Stimulated activated CD8-positive, alpha-beta memory T cell treated with anti-CD3 and anti-CD28 coated beads, Interleukin-2, amount 100 ng/mL, for 1 hour (primary cell): ENCODE data around the gene ENC1.

Source experiments
- DNase-seq, 2 donors: peaks; one replicate each; pipeline ENCODE4 v3.0.0-alpha.2; 2020; ENCODE audit warnings: low read depth in 2 of 2

ENC1 gene

DNA sequence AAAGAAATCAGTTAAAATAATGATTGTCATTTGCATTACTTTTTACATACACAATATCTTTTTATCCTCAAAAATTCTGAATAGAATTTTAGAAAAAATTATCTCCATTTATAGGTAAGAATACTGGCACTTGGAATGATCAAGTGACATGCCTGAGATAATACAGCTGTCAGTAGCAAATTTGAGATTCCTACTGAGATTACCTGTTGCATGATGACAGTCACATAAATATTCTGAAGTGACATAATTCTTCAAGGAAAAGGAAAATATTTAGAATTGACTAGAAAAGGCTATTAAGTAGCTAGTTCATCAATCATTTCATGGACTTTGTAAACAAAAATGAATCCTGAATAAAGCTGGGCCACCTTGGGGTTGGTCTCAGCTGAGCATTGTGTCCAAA, 15.2 kb upstream of the ENC1 start:
- no peak for DNase-seq

DNA sequence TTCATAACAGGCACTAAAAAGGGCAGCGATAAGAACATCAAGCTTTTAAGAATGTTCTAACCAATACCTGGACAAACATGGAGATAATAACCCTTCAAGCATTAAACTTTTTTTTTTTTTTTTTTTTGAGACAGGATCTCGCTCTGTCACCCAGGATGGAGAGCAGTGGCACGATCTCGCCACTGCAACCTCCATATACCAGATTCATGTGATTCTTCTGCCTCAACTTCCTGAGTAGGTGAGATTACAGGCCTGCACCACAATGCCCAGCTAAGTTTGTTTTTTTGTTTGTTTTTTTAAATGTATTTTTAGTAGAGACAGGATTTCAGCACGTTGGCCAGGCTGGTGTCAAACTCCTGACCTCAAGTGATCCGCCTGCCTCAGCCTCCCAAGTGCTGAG, 14.7 kb upstream of the ENC1 start:
- DNase-seq: no peak

DNA sequence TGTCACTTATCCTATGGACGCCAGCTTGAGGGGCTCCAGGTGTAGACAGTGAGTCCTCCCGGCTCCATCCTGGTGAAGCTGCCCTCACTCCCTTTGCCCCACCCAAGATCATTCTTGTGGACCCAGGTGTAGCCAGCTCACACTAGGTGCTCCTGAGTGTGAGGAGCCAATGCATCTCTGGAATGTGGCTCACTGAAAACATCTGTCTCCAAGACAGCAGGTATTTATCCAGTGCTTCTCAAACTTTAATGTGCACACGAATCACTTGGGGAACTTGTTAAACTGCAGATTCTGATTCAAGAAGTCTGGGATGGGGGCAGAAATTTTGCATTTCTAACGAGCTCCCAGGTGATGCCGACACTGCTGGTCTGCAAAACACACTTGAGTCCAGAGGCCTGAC, 13.5 kb upstream of the ENC1 start:
- DNase-seq: no peak

DNA sequence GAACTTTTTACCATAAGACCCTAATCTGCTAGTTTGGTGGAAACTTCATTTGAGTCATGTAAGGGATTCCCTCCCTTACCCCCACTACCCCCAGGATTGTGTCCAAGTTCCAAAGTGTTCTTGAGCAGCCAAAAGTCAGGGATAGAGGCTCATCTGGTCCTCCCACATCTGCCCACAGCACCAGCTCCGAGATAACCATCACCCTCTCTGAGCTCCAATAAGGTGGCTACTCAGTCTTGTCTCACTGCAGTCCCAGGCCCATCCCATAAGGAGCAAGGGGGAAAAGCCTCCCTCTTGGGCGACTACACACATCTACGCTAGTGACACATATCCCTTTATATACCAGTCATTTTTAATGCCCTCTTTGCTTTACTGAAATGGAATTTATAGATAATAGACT, 12.0 kb upstream of the ENC1 start:
- DNase-seq: no peak

DNA sequence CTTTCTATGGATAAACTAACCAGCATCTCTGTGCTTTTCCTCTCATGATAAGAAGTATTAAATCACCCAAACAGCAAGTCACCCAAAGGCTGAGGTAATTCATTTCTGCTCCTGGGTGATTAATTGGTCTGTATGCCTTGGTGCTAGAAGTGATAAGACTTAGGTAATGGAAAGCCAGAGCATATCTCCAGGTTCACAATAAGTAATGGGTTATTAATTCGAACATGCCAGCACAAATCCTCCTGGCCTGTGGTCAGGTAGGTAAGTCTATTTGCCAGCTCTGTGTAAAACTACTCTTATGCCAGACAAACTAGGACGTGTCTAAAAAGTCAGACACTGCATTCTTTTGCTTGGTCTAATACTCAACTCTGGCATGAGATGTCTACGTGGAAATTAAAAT, 11.2 kb upstream of the ENC1 start:
- DNase-seq: no peak

DNA sequence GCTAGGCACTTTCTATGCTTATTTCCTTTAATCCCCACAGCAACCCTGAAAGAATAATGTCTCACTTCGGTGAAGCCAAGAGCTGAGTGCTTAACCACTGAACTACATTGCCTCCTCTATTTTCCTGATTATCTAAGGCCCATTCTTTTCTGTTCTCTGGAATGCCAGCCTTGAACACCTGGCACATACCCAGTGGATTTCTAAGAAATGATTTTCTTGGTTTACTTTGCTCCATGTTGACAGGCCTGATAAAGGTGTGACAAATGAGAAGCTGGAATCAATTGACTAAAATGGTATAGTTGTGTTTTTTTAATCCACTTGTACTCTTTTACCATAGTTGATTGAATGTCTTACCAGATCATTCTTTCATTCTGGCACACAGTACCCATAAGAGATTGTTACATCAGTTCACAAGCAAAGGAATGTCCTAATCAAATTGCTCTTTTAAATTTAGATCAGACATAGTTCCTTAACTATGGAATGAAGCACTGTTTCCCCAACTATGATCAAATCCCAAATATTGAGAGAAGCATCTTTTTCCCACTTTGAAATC, 9.0 kb upstream of the ENC1 start:
- DNase-seq: no peak

DNA sequence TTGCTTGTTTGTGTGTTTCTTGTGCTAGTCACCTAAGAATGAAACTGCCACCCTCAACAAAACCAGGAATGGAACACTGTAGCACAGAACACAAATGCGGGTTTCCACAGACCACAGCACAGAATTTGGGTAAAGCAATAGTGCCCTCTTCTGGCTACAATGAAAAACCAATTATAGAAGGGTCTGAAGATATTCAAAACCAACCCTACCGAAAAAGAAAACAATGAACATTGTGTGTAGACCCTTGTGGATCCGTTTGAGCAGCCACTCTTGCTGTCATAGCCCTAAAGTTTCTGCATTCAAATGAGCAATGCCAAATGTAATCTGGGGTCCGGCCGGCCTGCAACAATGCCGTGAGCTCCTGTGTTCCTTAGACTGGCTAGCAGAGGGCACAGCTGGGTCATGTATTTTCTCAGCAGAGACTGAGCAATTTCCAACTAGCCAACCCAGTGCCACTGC, 8.3 kb upstream of the ENC1 start:
- DNase-seq: no peak

DNA sequence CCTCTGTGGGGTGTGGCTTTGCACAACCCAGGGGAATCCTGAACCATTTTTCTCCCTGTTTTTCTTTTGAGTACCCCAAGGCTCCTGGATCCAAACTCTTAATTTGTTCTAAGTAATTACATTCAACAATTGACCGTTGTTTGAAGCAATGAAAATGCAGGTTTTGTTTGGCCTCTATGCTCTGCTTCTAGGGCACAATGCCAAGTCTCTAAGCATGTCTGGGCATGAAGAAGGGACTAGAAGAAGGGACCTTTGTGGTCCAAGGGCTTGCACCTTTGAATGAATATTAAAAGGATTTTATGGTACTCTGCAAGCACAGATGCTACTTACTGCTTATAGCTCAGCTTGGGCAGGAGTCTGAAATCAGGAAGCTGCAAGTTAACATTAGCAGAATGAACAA, 6.6 kb upstream of the ENC1 start:
- no peak for DNase-seq

DNA sequence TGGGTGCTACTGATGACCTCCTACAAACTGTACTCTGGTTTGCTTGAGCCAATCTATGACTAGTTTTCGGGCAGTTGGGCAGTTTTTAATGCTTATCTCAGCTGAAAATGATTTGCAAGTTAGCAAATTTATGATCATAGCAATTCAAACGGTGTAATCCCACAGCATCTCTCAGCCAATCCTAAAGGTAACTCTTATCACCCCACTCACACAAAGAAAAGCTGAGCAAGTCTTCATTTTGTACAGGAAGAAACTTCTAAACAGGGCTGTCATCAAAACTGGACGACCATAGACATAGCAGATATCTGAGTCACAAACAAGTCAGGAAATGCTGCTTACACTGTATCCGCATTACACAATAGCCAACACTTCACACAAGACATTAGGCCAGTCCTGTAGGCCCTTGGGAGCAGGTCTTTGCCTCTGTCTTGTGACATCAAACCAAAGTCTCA, 2.6 kb upstream of the ENC1 start:
- DNase-seq: no peak

DNA sequence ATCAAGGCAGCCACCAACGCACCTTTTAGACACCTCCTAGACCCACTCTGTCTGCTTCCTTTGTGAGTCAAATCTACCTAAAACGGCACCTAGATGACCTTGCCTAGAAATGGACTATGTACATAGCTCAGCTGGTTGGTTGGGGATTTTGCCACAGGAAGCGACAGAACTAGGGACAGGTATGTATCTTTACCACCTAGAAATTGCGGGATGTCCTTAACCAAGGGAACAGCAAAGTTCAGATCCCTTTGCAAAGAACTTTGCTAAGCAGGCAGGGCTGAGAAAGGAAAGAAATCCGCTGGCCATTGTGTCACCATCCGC, 2.0 kb upstream of the ENC1 start:
- DNase-seq: no peak

DNA sequence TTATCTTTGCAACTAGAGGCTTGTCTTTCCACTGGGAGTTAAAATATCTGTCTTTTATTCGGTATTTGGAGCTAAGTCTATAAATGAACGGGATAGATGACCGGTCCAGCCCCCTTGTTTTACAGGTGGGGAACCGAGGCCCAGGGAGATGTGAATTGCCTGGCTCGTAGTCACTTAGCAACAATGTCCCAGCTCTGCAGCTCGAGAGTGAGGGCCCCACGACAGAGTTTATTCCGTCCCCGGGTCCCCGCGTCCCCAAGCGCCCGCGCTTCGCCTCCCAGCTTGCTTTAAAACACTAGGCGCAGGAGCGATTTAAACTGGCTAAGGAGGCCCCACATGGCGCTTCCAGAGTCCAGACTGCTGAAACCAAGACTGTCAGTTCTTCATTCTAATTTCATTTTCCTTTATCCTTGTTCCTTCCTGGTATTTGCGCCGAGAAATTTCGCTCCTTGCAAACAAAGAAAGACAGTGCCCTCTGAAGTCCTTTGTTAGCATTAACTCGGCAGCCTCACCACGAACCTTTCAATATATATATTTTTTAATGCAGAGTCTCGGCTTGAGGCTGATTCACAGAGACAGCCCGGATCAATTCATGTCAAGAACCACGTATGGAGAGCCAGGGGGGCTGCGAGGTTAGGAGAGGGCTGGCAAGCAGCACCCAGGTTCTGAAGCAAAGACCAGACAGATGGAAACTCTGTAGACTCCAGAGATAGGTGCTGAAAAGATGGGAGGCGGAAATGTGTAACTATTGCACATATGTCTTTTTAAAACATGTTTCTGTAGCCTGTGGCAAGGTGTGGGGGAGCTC, 1.4 kb upstream of the ENC1 start:
- no peak for DNase-seq

DNA sequence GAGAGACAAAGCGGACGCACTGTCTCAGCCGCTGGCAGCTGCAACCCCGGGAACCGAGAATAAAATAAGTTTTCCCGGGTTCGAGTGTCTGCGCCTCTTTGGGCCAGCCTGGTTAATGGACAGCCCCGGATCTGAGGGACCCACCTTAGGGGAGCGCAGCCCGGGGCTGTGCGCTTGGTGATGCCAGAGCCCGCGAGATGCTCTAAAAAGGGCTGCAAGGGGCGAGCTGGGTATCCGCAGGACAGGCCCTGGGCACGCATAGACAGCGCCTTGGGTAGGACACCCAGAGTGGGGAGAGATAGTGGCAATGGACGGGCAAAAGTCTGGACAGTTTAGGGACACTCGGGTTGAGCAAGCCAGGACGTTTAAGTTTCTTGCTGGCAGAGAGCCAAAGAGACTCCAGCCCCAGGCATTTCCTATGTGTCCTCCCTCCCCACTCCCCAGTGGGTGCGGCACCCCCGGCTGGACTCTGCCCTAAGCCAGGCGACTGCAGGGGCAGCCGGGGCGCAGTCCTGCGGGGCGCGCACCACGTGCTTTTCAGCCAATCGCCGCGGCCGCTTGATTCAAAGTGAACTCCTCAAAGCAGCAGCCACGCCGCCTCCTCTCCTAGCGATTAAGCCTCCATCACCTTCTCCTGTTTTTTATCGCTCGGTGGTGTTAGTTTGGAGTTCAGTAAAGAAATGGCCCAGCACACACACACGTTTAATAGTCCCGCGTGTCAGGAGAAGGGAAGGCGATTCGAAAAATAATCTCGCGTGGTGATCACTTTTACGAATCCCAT, 616 bp upstream of the ENC1 start:
- DNase-seq: no peak

DNA sequence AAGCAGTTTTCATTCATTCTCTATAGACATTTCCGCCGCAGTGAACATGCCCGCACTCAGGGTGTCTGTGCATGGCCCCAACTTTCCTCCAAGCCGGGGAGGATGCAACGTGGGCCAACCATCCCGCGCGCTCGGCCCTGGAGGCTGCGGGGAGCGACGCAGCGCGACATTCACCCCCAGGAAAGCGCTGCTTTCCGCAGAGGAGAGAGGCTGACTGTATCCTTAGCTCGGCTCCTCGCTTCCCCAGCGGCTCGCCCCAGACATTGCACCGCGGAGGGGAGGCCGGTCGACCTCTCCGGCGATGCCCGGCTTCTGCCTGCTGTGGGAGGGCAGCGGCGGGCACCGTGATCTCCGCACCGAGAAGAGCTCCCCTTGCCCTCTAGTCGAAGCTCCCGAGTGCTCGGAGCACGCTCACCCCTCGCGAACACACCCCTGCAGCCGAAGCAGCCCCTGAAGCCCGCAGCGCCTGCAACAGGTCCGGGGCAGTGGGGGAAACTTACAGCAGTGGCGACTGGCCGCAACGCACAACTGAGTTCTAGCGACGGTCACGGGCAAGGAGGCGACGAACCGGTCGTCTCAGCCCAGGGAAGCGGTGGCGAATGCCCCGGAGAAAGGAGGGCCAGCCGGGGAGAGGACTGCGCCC, 600 bp downstream of the ENC1 start:
- DNase-seq: no peak

DNA sequence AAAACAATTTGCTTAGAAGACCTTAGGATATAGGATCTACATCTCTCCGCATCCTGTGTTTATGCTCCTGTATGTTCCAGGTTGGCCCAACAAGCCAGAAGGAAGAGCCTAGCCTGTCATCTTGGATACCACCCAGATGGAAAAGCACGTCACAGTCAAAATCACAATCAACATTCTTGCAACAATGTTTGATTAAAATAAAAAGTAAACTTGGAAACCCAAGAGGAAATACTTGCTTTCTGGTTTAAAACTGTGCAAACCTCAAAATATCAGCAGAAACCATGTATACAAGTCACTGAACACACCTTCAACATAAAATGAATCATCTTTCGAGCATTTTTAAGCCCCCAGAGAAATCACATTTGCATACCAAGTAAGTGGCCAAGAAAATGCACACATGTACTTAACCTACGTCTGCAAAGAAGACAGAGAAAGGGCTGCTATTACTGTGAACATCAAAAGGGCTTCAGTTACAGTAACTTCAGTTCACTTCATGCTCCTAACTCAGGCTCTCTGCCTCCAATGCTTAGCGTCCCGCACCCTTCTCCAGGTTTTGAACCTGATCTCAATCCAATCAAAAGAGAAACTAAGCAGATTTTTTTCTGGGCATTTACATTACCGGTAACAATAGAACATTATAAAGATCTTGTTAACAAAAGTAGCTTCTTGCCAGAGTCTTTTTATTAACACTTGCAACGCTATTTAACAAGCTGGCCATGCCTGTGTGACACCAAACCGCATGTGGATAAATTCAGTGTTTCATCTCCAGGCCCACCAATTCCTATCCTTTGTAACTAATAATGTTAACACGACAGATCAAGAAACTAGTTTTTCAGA, 1.3 kb downstream of the ENC1 start:
- no peak for DNase-seq

DNA sequence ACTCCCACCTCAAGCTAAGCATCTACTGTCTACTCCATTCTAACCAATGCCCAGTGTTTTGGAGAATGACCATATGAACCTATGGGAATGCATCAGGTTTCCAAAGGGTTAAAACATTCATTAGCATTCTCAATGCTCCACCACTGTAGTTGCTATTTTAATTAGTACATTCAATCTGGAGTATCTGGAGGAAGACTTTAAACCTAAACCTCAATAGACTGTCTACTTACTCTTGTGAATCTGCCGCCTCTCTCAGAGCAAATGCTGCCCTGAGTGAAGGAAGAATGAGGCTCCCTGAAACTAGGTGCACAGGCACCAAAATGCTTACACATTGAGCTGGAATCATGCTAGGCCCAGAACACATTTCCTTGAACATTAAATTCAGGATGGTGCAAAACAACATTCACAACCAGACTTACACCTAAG, 2.0 kb downstream of the ENC1 start:
- no peak for DNase-seq

DNA sequence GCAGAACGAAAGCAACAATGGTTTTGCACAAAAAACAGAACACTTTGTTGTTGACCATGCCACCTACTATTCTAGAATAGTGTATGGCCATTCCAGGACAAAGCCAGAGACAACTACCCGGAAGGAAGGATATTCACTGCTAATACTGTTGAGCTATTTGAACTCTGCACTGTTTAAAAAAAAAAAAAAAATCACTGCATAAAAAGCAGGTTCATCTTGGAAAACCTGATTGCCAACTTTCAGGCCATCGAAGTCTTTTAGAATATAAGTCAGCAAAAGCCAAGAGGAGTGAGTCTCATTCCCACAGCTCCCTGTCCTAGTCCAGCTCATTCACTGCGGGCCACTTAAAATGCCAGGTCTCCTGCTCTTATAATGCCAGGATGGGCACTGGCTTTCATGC, 4.0 kb downstream of the ENC1 start:
- DNase-seq: no peak

DNA sequence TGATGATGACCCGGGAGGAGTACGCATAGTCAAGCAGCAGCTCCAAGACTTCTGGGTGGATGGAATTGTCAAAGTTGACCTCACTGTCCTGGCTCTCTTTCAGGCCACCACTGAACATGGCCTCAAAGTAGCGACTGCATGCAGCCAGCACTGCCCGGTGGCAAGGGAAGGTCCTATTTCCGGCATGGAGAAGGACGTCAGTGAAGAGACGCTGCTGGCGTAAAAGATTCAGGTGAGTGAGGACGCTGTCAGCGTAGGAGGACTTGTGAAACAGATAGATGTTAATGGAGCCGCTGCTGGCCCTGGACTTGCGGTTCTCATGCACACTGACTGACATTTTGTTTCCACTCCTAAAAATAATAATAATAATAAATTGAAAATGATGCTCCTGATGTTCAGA, 4.4 kb downstream of the ENC1 start:
- no peak for DNase-seq

DNA sequence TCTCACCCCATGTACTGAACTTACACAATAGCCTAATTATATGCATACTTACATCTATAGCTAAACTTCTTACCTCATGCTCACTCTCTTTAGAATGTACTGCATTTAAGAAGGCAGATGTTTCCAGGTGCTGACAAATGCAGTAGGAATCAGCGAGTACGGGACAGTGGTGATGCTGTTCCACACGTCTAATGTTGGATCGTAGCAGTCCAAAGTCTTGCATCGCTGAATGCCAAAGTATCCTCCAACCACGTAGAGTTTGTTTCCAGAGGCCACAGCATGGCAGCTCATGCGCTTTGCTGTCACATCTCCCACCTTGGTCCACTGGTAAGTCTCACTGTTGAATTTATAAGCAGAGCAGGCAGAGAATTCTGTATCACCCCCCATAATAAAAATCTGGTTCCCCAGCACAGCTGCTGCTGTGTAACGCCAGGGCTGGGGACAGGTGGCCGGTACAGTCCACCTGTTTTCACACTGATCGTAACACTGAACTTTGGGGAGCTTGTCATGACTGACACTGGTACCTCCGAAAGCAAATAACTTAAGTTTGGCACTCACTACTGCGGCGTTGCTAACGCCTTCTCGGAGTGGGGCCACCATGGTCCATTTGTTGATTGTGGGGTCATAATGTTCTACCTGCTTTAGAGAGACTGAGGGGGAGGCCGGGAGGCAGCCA, 5.8 kb downstream of the ENC1 start:
- no peak for DNase-seq

DNA sequence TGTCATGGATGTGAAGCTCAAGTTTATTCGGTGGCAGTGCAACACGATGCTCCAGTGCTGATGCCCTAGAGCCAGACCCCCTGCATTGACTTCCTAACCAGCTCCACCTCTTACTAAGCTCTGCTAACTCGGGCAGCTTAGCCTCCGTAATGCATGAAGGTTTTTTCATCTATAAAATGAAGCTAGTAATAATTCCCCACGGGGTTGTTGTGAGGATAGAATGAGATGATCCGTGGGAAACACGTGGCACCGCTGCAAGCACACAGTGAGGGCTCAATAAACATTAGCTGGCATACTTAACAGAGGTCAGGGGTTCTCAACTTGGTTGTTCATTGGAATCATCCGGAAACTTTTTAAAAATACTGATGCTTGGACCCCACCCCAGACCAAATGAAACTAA, 6.8 kb downstream of the ENC1 start:
- DNase-seq: no peak

DNA sequence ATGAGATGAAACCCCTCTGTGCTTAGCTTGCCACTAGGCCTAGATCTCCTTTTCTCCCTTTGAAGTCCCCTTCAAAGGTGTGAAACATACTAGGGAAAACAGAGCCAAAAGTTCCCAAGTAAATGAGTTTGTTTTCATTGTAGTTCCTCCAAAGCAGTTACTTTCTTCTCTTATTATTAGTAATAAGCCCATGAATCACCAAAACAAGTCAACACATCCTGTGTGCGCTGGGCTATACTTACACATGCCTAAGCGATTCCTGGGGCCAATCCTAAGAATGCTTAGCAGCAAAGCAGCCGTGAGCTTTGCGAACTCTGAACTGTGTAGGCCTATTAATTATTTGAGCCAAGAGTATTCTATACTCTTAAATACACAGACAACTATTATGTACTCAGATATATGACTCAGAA, 7.6 kb downstream of the ENC1 start:
- DNase-seq: no peak
